GM18520 (cell line): Measurements from ENCODE around the gene ZNHIT1.

Experiments used
- ATAC-seq: cut with Tn5 transposase; IDR thresholded peaks from one replicate; pipeline ENCODE4 v1.9.1; 2021; ENCODE audit not compliant: unreplicated experiment

Gene ZNHIT1

GRCh38 chr7:101216860-101217387, 1.0 kb upstream of the ZNHIT1 start:
- ATAC-seq = peak; percentile 12

- ATAC-seq = peak; percentile 9
Observed at GRCh38 chr7:101218236-101219125, 516 bp downstream of the ZNHIT1 start.

- no peak for ATAC-seq
Observed at GRCh38 chr7:101220295-101220694, 2.3 kb downstream of the ZNHIT1 start.

- ATAC-seq = no peak
Observed at GRCh38 chr7:101222275-101222830, 4.4 kb downstream of the ZNHIT1 start.

- no peak for ATAC-seq
Observed at GRCh38 chr7:101223528-101223927, 5.6 kb downstream of the ZNHIT1 start.

GRCh38 chr7:101225650-101226049, 7.7 kb downstream of the ZNHIT1 start:
- ATAC-seq = no peak

- no peak for ATAC-seq
Observed at GRCh38 chr7:101226721-101227120, 8.8 kb downstream of the ZNHIT1 start.

- ATAC-seq = no peak
Observed at GRCh38 chr7:101231644-101232043, 13.7 kb downstream of the ZNHIT1 start.

- no peak for ATAC-seq
Observed at GRCh38 chr7:101232141-101232850, 14.3 kb downstream of the ZNHIT1 start.

GRCh38 chr7:101233907-101234547, 16.1 kb downstream of the ZNHIT1 start:
- ATAC-seq = no peak

- ATAC-seq = no peak
Observed at GRCh38 chr7:101234636-101235035, 16.7 kb downstream of the ZNHIT1 start.

GRCh38 chr7:101235050-101235449, 17.1 kb downstream of the ZNHIT1 start:
- no peak for ATAC-seq

GRCh38 chr7:101235522-101235921, 17.6 kb downstream of the ZNHIT1 start:
- ATAC-seq = no peak

- ATAC-seq = no peak
Observed at GRCh38 chr7:101236292-101236835, 18.4 kb downstream of the ZNHIT1 start.

- no peak for ATAC-seq
Observed at GRCh38 chr7:101237206-101238067, 19.5 kb downstream of the ZNHIT1 start, which contains the start of gene CLDN15. TSS of gene CLDN15 (minus strand) at chr7:101237802. CDS start at chr7:101237581, 221 bp downstream.

GRCh38 chr7:101238226-101239182, 20.5 kb downstream of the ZNHIT1 start:
- ATAC-seq = no peak

GRCh38 chr7:101239191-101239950, 21.4 kb downstream of the ZNHIT1 start:
- ATAC-seq = no peak

- ATAC-seq = no peak
Observed at GRCh38 chr7:101239951-101240220, 21.9 kb downstream of the ZNHIT1 start.
